K562 (cell line): ENCODE data around the gene UVRAG. TPM values are rescaled to one million over a fixed set of nuclear protein-coding genes. Genes with fewer than 3 reads are reported as not detected.

Experiments used
- ATAC-seq: fragments of 200-7000 bp; cut with Tn5 transposase; 3 replicates; pipeline ENCODE4 v1.9.1; 2020; ENCODE audit warnings: moderate library complexity
- BruUV-seq: library from RNA; stranded (reverse); fragments of 400-500 nt; replicated peaks from 2 replicates; lab custom pipeline; 2021; lab: Mats Ljungman, UMichigan
- CTCF ChIA-PET: fragments of 300-600 bp; formaldehyde crosslinking; extraction: SDS; loops from one replicate; lab custom pipeline; 2021; ENCODE audit warnings: low intra/inter-chr PET ratio; lab: Yijun Ruan, JAX
- POLR2A ChIA-PET: fragments of 300-600, 350-650 bp; sonication (Branson Sonifier 250); formaldehyde crosslinking; extraction: SDS; loops from one replicate; lab custom pipeline; 2021; ENCODE audit warnings: antibody characterized with exemption, inconsistent platforms; lab: Yijun Ruan, JAX
- DNase-seq, 4 experiments: peaks; one replicate each; pipeline versions ENCODE4 v3.0.0 to v3.0.0-alpha.2; 2011 to 2018; ENCODE audit warnings: low spot score in 3 of 4, mixed read lengths in 3 of 4; ENCODE audit errors: extremely low read depth in 1 of 4
- FAIRE-seq: peaks from 2 replicates; lab custom pipeline; 2011; peaks lifted over from hg19 to GRCh38; lab: Jason Lieb, UNC
- H2AFZ ChIP-seq: 2 replicates; pipeline ENCODE4 v1.6.0; 2011; ENCODE audit warnings: low read depth, low read length, control low read depth, inconsistent platforms
- H3K27ac ChIP-seq: fragments of 200-600 bp; 3 replicates; pipeline ENCODE4 v1.8.0; 2011; ENCODE audit warnings: low read depth, mild to moderate bottlenecking, control low read depth, inconsistent platforms, low read length, moderate library complexity, mixed read lengths; ENCODE audit errors: extremely low read depth
- H3K27me3 ChIP-seq, 2 experiments: fragments of 300-600 bp in 1 of 2; 2 replicates in 1 of 2; 3 replicates in 1 of 2; pipeline versions ENCODE4 v1.6.0 to v1.8.0; 2011; ENCODE audit warnings: inconsistent platforms in 2 of 2, low read length in 2 of 2, mild to moderate bottlenecking in 1 of 2, mixed read lengths in 1 of 2, moderate library complexity in 1 of 2; ENCODE audit not compliant: control insufficient read depth in 2 of 2, insufficient read depth in 2 of 2
- H3K36me3 ChIP-seq: fragments of 300-600 bp; 3 replicates; pipeline ENCODE4 v1.8.0; 2011; ENCODE audit warnings: mild to moderate bottlenecking, low read length, inconsistent platforms; ENCODE audit not compliant: control insufficient read depth, insufficient read depth
- H3K4me1 ChIP-seq, 2 experiments: fragments of 200-600 bp in 1 of 2; replicated peaks in 1 of 2; 2 replicates in 1 of 2; 3 replicates in 1 of 2; pipeline versions ENCODE4 v1.5.1 to v1.8.0; 2011; ENCODE audit warnings: inconsistent platforms in 2 of 2, low read length in 2 of 2, mild to moderate bottlenecking in 1 of 2, mixed read lengths in 1 of 2, moderate library complexity in 1 of 2; ENCODE audit not compliant: control insufficient read depth in 2 of 2, insufficient read depth in 2 of 2
- H3K4me2 ChIP-seq: 2 replicates; pipeline ENCODE4 v1.6.1; 2011; ENCODE audit warnings: low read length, control low read depth, inconsistent platforms, mixed read lengths; ENCODE audit not compliant: insufficient read depth
- H3K4me3 ChIP-seq: fragments of 200-600 bp; sonication (generic), shearing (Covaris generic); 2 replicates; pipeline ENCODE4 v1.5.1; 2016; ENCODE audit warnings: control low read depth, inconsistent platforms
- H3K79me2 ChIP-seq: fragments of 200-600 bp; 3 replicates; pipeline ENCODE4 v1.8.0; 2011; ENCODE audit warnings: low read length, inconsistent platforms; ENCODE audit not compliant: control insufficient read depth, insufficient read depth
- H3K9ac ChIP-seq, 2 experiments: 2 replicates each; pipeline versions ENCODE4 v1.6.0 to v1.6.1; 2011; ENCODE audit warnings: low read depth in 2 of 2, low read length in 2 of 2, control low read depth in 1 of 2, inconsistent platforms in 1 of 2, mild to moderate bottlenecking in 1 of 2, mixed read lengths in 1 of 2; ENCODE audit not compliant: insufficient read depth in 1 of 2
- H3K9me1 ChIP-seq: one replicate; pipeline ENCODE4 v1.6.0; 2011; ENCODE audit warnings: inconsistent platforms, mild to moderate bottlenecking, low read length, moderate library complexity; ENCODE audit not compliant: control insufficient read depth, insufficient read depth
- H3K9me3 ChIP-seq: replicated peaks from 2 replicates; pipeline ENCODE4 v1.5.1; 2011; ENCODE audit warnings: low read depth, low read length, inconsistent platforms; ENCODE audit not compliant: control insufficient read depth, insufficient read depth
- H4K20me1 ChIP-seq: replicated peaks from 2 replicates; pipeline ENCODE4 v1.6.1; 2011; ENCODE audit warnings: low read length, inconsistent platforms, mixed read lengths; ENCODE audit not compliant: control insufficient read depth, insufficient read depth
- ADNP ChIP-seq: fragments of 200-800 bp; sonication (Bioruptor generic); IDR thresholded peaks from 2 replicates; pipeline ENCODE4 v1.6.1; 2016; ENCODE audit warnings: missing genetic modification characterization, missing compliant biosample characterization
- ARID1B ChIP-seq: fragments of 450-650 bp; IDR thresholded peaks from 2 replicates; pipeline ENCODE4 v1.6.1; 2016; ENCODE audit warnings: antibody characterized with exemption, mild to moderate bottlenecking, inconsistent platforms
- PBX2 ChIP-seq, 2 experiments: IDR thresholded peaks in 1 of 2; conservative IDR thresholded peaks in 1 of 2; 2 replicates each; pipeline ENCODE4 v1.6.1; 2016; ENCODE audit warnings: low read depth in 2 of 2, mild to moderate bottlenecking in 1 of 2, missing compliant biosample characterization in 1 of 2, missing genetic modification characterization in 1 of 2, moderate library complexity in 1 of 2
- PHTF2 ChIP-seq: fragments of 250-450 bp; sonication (Bioruptor Pico); IDR thresholded peaks from 2 replicates; pipeline ENCODE4 v1.5.0; 2021; ENCODE audit warnings: mild to moderate bottlenecking
- RBM25 ChIP-seq: fragments of 200-400 bp; formaldehyde crosslinking; IDR thresholded peaks from 2 replicates; pipeline ENCODE4 v1.6.1; 2018; ENCODE audit warnings: low read length, low read depth, moderate library complexity; ENCODE audit not compliant: severe bottlenecking
- SMARCB1 ChIP-seq: IDR thresholded peaks from 2 replicates; pipeline ENCODE4 v1.6.1; 2011; ENCODE audit warnings: improper control_type of control experiment, low read depth; ENCODE audit not compliant: insufficient read length
- WGBS: fragments of 100-300 bp; shearing (Covaris generic); methylation state at CpG from one replicate; pipeline ENCODE4 v1.1.6; 2016; ENCODE audit warnings: low coverage, mixed read lengths; ENCODE audit not compliant: insufficient coverage; ENCODE audit errors: missing lambda C conversion rate; 5-methylcytosine and 5-hydroxymethylcytosine counted together
- in situ Hi-C: fragments of 300-500 bp; cut with MboI; formaldehyde crosslinking; loops from 4 replicates; pipeline ENCODE4 v1.15.0; 2018; ENCODE audit warnings: inconsistent platforms, mixed read lengths
- intact Hi-C: fragments of 100-400 bp; cut with micrococcal nuclease; formaldehyde crosslinking; loops from 2 replicates; pipeline ENCODE4 v1.14.2; 2022
- polyA plus RNA-seq, 8 experiments: library from polyadenylated mRNA; depleted of rRNA in 4 of 8; stranded (reverse) in 5 of 8; unstranded in 3 of 8; fragments of >200 nt; fragmentation: Nextera tagmentation in 2 of 8; fragmentation: Illumina TruSeq in 1 of 8; extraction: Ambion mirVana in 2 of 8; extraction: Trizol in 1 of 8; gene quantifications; 2 replicates each; pipeline versions ENCODE4 v1.2.1 to v1.2.3, GENCODE V29; 2011 to 2014; ENCODE audit warnings: inconsistent platforms in 1 of 8, missing spikeins in 1 of 8
- total RNA-seq, 7 experiments: library from RNA; depleted of rRNA in 6 of 7; stranded (reverse); fragments of >200 nt in 6 of 7; fragmentation: Illumina TruSeq in 2 of 7; extraction: Trizol in 2 of 7; gene quantifications; 2 replicates each; pipeline versions ENCODE4 v1.2.1 to v1.2.3, GENCODE V29; 2011 to 2021; ENCODE audit warnings: low replicate concordance in 1 of 7

Gene UVRAG
- total and polyA plus RNA-seq, 9 of the 15 experiments (the other 6 are each of a cell fraction or from before 2014, with no cell fraction given): 3.1 to 17.8 (median 12.4) TPM

GRCh38 chr11:75996523-75997442 is 181.8 kb downstream of the UVRAG start:
- no peak for FAIRE-seq
- Histone ChIP-seq H3K4me1 (no peaks in the 10 kb centered on the region), H2AFZ (no peak overlapping the region), H3K4me3 (no peak overlapping the region), H3K27ac (no peak overlapping the region), H4K20me1 (no peaks in the 10 kb centered on the region), H3K9ac (no peak overlapping the region), H3K4me2 (no peak overlapping the region), H3K79me2 (no peaks in the 10 kb centered on the region), H3K36me3 (no peaks in the 10 kb centered on the region; the same call in 2 of the 3 replicates), H3K27me3 (no peaks in the 10 kb centered on the region), H3K9me3 (no peaks in the 10 kb centered on the region), H3K9me1 (no peaks in the 10 kb centered on the region)
- CTCF ChIA-PET: interaction anchor here (0.7 kb wide), 1 partner anchor 29 kb away, joined by 3 read pairs; no protein-coding TSS in a partner anchor
- POLR2A ChIA-PET: interaction anchor here (0.6 to 1.7 kb wide), 5 partner anchors 9 to 724 kb away, joined by 3 to 8 read pairs (median 4); no protein-coding TSS in a partner anchor
- BruUV-seq: no TSS peak
- ATAC-seq: no peak
- intact Hi-C loops: no loop called here
- in situ Hi-C loops: no loop called here
- TF ChIP-seq PBX2 (CRISPR knock-in tag; IDR thresholded peaks at IDR 0.05; ENCODE audit: low read depth) (no peak), PBX2 (tag; conservative IDR thresholded peaks at IDR 0.05; ENCODE audit: low read depth) (0 out of 2 replicates have a peak, but pooled peaks have one; percentile 42), ADNP (tag) (0 out of 2 replicates have a peak, but pooled peaks have one; percentile 30), SMARCB1 (no peak), RBM25 (peak; percentile 63), PHTF2 (CRISPR knock-in tag) (no peak), ARID1B (no peak)
- DNase-seq: no peak
- whole genome bisulfite sequencing: 55% methylated on average over 1 of the region's 1 CpG
